C4-2B (cell line): Measurements from ENCODE around the gene DNAAF8.
A peak's percentile ranks its signal among the peaks of the same experiment; 100 is the strongest.
"Not testable (repeated sequence)": the region's sequence is repeated elsewhere in the genome, so short reads cannot be mapped to it uniquely, and the experiment has no call there.

Source experiments
- H3K27ac ChIP-seq: fragments of 450-650 bp; 2 replicates; pipeline ENCODE4 v1.5.1; 2017
- CTCF ChIP-seq: fragments of 450-650 bp; conservative IDR thresholded peaks from 2 replicates; pipeline ENCODE4 v1.5.1; 2017; ENCODE audit warnings: mild to moderate bottlenecking
- ZFX ChIP-seq: fragments of 450-650 bp; IDR thresholded peaks from 2 replicates; pipeline ENCODE4 v1.6.1; 2017

DNAAF8 gene

DNA sequence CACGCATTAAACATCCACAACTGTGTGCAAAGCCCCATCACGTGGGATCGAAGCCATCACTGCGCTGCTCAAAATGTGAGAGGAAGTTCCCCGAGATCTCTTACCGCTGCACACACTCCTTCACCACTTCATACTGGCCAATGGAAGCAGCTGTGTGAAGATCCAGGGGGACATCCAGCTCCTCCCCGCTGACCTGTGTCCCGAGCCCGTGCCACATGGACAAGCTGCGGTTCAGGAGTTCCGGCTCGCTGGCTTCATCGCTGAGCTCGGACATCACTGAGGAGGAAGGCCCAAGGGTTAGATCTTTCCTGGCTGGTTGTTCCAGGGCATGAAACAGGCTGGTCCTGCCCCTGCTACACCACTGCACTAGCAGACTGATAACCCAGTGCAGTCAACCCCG is 4.5 kb upstream of the DNAAF8 start:
- no peak overlapping the region for H3K27ac ChIP-seq
- TF ChIP-seq ZFX (no peak), CTCF (no peak)

- no peak for TF ChIP-seq ZFX
- TF ChIP-seq CTCF = no peak
- peak overlapping the region; percentile 87 for H3K27ac ChIP-seq
These were observed 1.1 kb upstream of the DNAAF8 start for GRCh38 chr16:4733211-4733742.

GRCh38 chr16:4733747-4734062 is 632 bp upstream of the DNAAF8 start:
- TF ChIP-seq CTCF (no peak), ZFX (no peak)
- H3K27ac ChIP-seq = peak overlapping the region; percentile 87

- TF ChIP-seq CTCF (no peak), ZFX (no peak)
- H3K27ac ChIP-seq = peak overlapping the region; percentile 87
These were observed 596 bp downstream of the DNAAF8 start for GRCh38 chr16:4734730-4735535.

GRCh38 chr16:4736546-4736945 is 2.2 kb downstream of the DNAAF8 start:
- no peak for TF ChIP-seq ZFX
- TF ChIP-seq CTCF = no peak
- no peak overlapping the region for H3K27ac ChIP-seq

DNA sequence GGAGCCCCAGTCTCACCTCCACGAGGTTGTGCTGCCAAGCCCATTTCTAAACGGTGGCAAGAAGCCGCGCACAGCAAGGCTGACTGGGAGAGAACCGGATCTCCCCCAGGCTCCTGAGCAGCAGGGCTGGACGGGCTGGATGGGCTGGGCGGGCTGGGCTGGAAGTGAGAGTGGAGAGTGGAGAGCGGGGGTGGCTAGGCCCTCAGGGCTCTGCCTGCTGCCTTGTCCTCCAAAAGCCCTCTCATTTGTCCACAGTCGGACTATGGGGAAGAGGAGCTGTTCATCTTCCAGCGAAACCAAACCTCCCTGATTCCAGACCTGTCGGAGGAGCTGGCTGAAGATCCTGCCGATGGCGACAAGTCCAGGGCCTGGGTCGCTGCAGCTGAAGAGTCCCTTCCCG is 3.2 kb downstream of the DNAAF8 start:
- H3K27ac ChIP-seq = no peak overlapping the region
- TF ChIP-seq ZFX = no peak
- no peak for TF ChIP-seq CTCF

DNA sequence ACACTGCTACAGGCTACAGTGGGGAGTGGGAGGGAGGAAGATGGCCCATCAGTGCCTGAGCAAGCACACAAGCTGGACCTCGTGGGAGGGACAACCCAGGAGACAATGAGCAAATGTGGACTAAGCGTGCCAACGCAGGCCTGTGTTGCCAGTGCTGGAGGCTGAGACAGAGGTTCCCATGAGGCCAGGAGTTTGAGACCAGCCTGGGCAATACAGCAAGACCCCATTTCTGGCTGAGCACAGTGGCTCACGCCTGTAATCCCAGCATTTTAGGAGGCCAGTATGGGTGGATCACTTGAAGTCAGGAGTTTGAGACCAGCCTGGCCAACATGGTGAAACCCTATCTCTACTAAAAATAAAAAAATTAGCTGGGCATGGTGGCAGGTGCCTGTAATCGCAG is 4.0 kb downstream of the DNAAF8 start:
- not testable (repeated sequence) for H3K27ac ChIP-seq

- TF ChIP-seq CTCF = no peak
- no peak for TF ChIP-seq ZFX
- no peak overlapping the region for H3K27ac ChIP-seq
These were observed 9.0 kb downstream of the DNAAF8 start for GRCh38 chr16:4743226-4743878.
